Heart right ventricle (tissue), 16 donors: ENCODE measurements around the gene PEAK1. TPM values are rescaled to one million over a fixed set of nuclear protein-coding genes. Genes with fewer than 3 reads are reported as not detected.

ENCODE experiments used
- ATAC-seq, 8 donors: fragments of 200-7000 bp; cut with Tn5 transposase; one replicate each; pipeline ENCODE4 v1.9.1; 2020; ENCODE audit warnings: mild to moderate bottlenecking in 8 of 8, moderate library complexity in 8 of 8, moderate number of reproducible peaks in 1 of 8
- DNase-seq, 2 donors: peaks; one replicate each; pipeline ENCODE4 v3.0.0-alpha.2; 2020
- H3K27ac ChIP-seq, 10 donors: fragments of 200-600 bp; sonication (generic) in 2 of 10; one replicate each; pipeline versions ENCODE4 v1.5.0 to v1.8.0; 2020 to 2022; ENCODE audit warnings: mild to moderate bottlenecking in 3 of 10
- H3K27me3 ChIP-seq, 7 donors: fragments of 200-600 bp; one replicate each; pipeline ENCODE4 v1.8.0; 2021 to 2022; ENCODE audit warnings: mild to moderate bottlenecking in 2 of 7
- H3K36me3 ChIP-seq, 9 donors: fragments of 200-600 bp; sonication (generic) in 1 of 9; one replicate each; pipeline versions ENCODE4 v1.5.0 to v1.8.0; 2020 to 2022; ENCODE audit warnings: mild to moderate bottlenecking in 2 of 9
- H3K4me1 ChIP-seq, 9 donors: fragments of 200-600 bp; sonication (generic) in 1 of 9; one replicate each; pipeline versions ENCODE4 v1.5.0 to v1.8.0; 2020 to 2022; ENCODE audit warnings: mild to moderate bottlenecking in 4 of 9
- H3K4me3 ChIP-seq, 10 donors: fragments of 200-600 bp; sonication (generic) in 2 of 10; one replicate each; pipeline versions ENCODE4 v1.5.0 to v1.8.0; 2020 to 2022; ENCODE audit warnings: mild to moderate bottlenecking in 7 of 10, moderate library complexity in 2 of 10
- H3K9me3 ChIP-seq, 11 donors: fragments of 200-600 bp in 10 of 11; sonication (generic) in 2 of 11; one replicate each; pipeline versions ENCODE4 v1.5.0 to v1.8.0; 2013 to 2022; ENCODE audit warnings: mild to moderate bottlenecking in 2 of 11, control low read depth in 1 of 11, moderate library complexity in 1 of 11
- WGBS, 2 donors: extraction: QIAGEN DNeasy Blood & Tissue Kit; methylation state at CpG; one replicate each; pipeline ENCODE4 v1.1.7; 2013; ENCODE audit warnings: inconsistent platforms in 1 of 2; 5-methylcytosine and 5-hydroxymethylcytosine counted together
- intact Hi-C, 10 donors: fragments of 100-400 bp; cut with DNase I; formaldehyde crosslinking; loops; one replicate each; pipeline versions ENCODE4 v1.11.1 to v1.14.2; 2022
- polyA plus RNA-seq, 2 donors: library from polyadenylated mRNA; stranded (reverse); fragments of 200-250 nt; gene quantifications; one replicate each; pipeline ENCODE4 v1.2.3, GENCODE V29; 2013
- total RNA-seq, 10 donors: library from RNA; stranded (reverse); fragmentation: NEBNext Ultra II Directional in 3 of 10; extraction: Animal tissue kit (Norgen Biotek cat#: 25700) in 3 of 10; gene quantifications; one replicate each; pipeline versions ENCODE4 v1.2.1 to v1.2.4, GENCODE V29; 2021 to 2023
- TF ChIP-seq, protein P1 (sequence below), 9 donors: fragments of 200-600 bp; sonication (generic) in 2 of 9; IDR thresholded peaks; one replicate each; pipeline versions ENCODE4 v1.5.0 to v1.8.0; 2021 to 2022; ENCODE audit warnings: antibody characterized with exemption in 9 of 9, mild to moderate bottlenecking in 5 of 9, moderate library complexity in 1 of 9
- donor health status: Arrhythmogenic right ventricular cardiomyopathy.
- donor health status: ischemic (EF 13 %, LVEDD 7.1; RV severe dilation, severe dysfunction).
- donor health status: healthy with polysubstance abuse.
- donor health status: DM: no; HTN: yes; CAD: no.
- donor health status: DM: no; HTN: no; CAD: no.
- donor health status: ischemic (EF 25% LVEDD 6.9; RV normal size, moderate dysfunction).
- donor health status: ischemic (EF 25% LVEDD 5.7; RV mildly dilated, moderate dysfunction).
- donor health status: healthy.
- donor health status: DM: yes; HTN: yes; CAD: no.
- donor health status: Ischemic cardiomyopathy.
- donor health status: ischemic (EF 35%, LVEDD 5.7; RV mildly dilated, moderate dysfunction).
- donor health status: nonischemic (EF 11% LVEDD 7.7; RV severe dilation, severe dysfunction).
- donor health status: DM: yes; HTN: yes; CAD: no.
- donor health status: PGD.
- donor health status: ischemic (EF 29% LVEDD 5.4; RV normal size, mild dysfunction).
- donor health status: nonischemic (EF 23%, LVEDD 6.1; RV moderate dilation, normal function).

PEAK1 gene
- total and polyA plus RNA-seq, 12 donors, result 7.0 to 146 (median 90.8) TPM

DNA sequence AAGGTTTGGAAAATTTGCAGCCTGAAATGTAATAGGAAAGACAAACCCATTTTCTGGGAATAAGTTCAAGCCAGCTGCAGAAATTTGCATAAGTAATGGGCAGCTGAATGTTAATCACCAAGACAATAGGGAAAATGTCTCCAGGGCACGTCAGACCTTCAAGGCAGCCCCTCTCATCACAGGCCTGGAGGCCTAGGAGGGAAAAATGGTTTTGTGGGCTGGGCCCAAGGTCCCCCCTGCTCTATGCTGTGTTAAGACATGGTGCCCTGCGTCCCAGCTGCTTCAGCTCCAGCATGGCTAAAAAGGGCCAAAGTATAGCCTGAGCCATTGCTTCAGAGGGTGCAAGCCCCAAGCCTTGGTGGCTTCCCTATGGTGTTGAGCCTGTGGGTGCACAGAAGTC is 184.3 kb downstream of the PEAK1 start:
- no peak overlapping the region for H3K27ac ChIP-seq
- no peaks in the 10 kb centered on the region for H3K4me1 ChIP-seq
- no peaks in the 10 kb centered on the region for H3K9me3 ChIP-seq
- no peak overlapping the region for H3K4me3 ChIP-seq
- no peaks in the 10 kb centered on the region for H3K27me3 ChIP-seq
- DNase-seq (no peak), ATAC-seq (no peak)
- intact Hi-C loops, result no loop called here
- peaks cover 0 to 47% (median 4%) of the 10 kb centered on the region in 9 donors for H3K36me3 ChIP-seq
- 98% methylated on average over 2 of the region's 2 CpGs for WGBS, 2 donors
- TF ChIP-seq, protein P1, sequence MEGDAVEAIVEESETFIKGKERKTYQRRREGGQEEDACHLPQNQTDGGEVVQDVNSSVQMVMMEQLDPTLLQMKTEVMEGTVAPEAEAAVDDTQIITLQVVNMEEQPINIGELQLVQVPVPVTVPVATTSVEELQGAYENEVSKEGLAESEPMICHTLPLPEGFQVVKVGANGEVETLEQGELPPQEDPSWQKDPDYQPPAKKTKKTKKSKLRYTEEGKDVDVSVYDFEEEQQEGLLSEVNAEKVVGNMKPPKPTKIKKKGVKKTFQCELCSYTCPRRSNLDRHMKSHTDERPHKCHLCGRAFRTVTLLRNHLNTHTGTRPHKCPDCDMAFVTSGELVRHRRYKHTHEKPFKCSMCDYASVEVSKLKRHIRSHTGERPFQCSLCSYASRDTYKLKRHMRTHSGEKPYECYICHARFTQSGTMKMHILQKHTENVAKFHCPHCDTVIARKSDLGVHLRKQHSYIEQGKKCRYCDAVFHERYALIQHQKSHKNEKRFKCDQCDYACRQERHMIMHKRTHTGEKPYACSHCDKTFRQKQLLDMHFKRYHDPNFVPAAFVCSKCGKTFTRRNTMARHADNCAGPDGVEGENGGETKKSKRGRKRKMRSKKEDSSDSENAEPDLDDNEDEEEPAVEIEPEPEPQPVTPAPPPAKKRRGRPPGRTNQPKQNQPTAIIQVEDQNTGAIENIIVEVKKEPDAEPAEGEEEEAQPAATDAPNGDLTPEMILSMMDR (IDR thresholded peaks at IDR 0.05), result no peak

DNA sequence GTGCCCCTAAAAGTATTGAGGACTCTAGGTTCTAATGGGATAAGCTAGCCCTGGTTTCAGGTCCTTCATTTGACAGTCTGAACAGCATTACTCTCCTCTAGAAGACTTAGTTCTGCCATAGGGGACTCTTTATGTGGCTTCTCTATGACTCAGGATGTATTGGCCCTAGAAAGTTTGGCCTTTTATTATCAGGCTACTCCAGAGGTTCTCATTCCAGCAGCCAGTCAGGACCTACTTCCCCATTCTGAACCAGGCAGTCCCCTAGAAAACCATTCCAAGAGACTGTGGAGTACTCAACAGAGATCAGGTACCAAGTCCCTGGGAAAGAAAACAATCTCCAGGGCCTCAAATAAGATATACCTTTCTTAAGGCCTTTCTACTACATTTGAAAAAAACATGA is 191.1 kb downstream of the PEAK1 start:
- Histone ChIP-seq H3K4me1 (peaks cover 0 to 30% (median 25%) of the 10 kb centered on the region in 9 donors), H3K4me3 (no peak overlapping the region), H3K27me3 (no peaks in the 10 kb centered on the region), H3K9me3 (no peaks in the 10 kb centered on the region), H3K36me3 (peaks cover 0 to 10% (median 0%) of the 10 kb centered on the region in 9 donors), H3K27ac (no peak overlapping the region)
- TF ChIP-seq, protein P1 (IDR thresholded peaks at IDR 0.05), result no peak
- ATAC-seq (no peak), DNase-seq (no peak)
- intact Hi-C loops, result loop anchor here in 1 of 10 donors (10.0 kb wide), 2 partner anchors 56 to 186 kb away; no protein-coding TSS in a partner anchor

DNA sequence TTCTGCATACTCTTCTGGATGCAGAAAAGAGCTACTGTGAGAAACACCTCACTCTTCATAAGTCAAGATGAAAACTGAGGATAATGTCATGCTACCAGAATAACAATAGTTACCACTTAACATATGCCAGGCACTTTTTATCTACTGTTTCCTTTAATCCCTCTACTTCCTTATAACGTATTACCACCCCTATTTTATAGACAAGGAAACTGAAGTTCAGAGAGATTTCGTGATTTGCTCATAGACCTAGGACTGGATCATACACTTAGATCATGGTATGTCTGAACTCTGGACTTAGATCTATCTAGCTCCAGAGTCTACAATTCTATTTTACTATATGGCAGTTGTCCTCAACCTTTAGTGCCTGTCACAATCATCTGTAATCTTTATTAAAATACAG is 193.3 kb downstream of the PEAK1 start:
- intact Hi-C loops, result loop anchor here in 1 of 10 donors (10.0 kb wide), 2 partner anchors 58 to 188 kb away; no protein-coding TSS in a partner anchor
- H3K9me3 ChIP-seq, result no peaks in the 10 kb centered on the region
- TF ChIP-seq, protein P1 (IDR thresholded peaks at IDR 0.05), result no peak
- no peak overlapping the region for H3K4me3 ChIP-seq
- H3K4me1 ChIP-seq, result peaks cover 0 to 49% (median 28%) of the 10 kb centered on the region in 9 donors
- 47 to 50% methylated on average over 2 of the region's 2 CpGs for whole genome bisulfite sequencing, 2 donors
- no peaks in the 10 kb centered on the region for H3K27me3 ChIP-seq
- H3K36me3 ChIP-seq, result peaks cover 0 to 9% (median 0%) of the 10 kb centered on the region in 9 donors
- ATAC-seq (no peak), DNase-seq (no peak)
- peak overlapping the region in 3 of 10 donors; percentile 7 to 43 (median 13) for H3K27ac ChIP-seq

DNA sequence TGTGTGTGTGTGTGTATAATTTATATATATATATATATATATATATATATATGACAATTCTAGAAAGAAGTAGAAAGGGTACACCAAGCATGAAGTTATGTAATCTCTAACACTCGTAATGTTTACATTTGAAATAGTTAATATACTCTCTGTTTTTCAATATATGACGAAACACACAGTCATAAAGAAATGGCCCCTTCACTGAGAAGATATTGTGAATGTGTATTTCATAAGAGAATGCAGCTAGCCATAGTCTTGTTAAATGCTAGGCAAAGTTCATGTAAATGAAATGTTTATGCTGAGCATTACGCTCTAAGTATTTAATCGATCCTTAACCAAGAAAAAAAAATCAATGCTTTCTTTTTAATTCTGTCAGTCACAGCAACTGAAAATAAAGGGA is 194.3 kb downstream of the PEAK1 start:
- DNase-seq (no peak), ATAC-seq (no peak)
- TF ChIP-seq, protein P1 (IDR thresholded peaks at IDR 0.05), result no peak
- 94% methylated on average over 4 of the region's 4 CpGs for WGBS, 2 donors
- Histone ChIP-seq H3K9me3 (no peaks in the 10 kb centered on the region), H3K36me3 (peaks cover 0 to 9% (median 0%) of the 10 kb centered on the region in 9 donors), H3K4me1 (peaks cover 0 to 50% (median 28%) of the 10 kb centered on the region in 9 donors), H3K4me3 (no peak overlapping the region), H3K27me3 (no peaks in the 10 kb centered on the region), H3K27ac (no peak overlapping the region)
- intact Hi-C loops, result loop anchor here in 1 of 10 donors (10.0 kb wide), 2 partner anchors 59 to 189 kb away; no protein-coding TSS in a partner anchor
